H1 (cell line): ENCODE data around the gene RNF4. TPM values are rescaled to one million over a fixed set of nuclear protein-coding genes. Genes with fewer than 3 reads are reported as not detected.

Experiments
- CTCF ChIA-PET: fragments of 300-600 bp; sonication (Branson Sonifier 250); formaldehyde crosslinking; loops from one replicate; lab custom pipeline; 2021; ENCODE audit not compliant: partially characterized antibody; lab: Charles Lee
- POLR2A ChIA-PET: fragments of 300-600 bp; sonication (Branson Sonifier 250); formaldehyde crosslinking; loops from one replicate; lab custom pipeline; 2021; ENCODE audit warnings: inconsistent platforms; ENCODE audit not compliant: partially characterized antibody; lab: Charles Lee
- DNase-seq, 2 experiments: peaks; one replicate each; pipeline versions ENCODE4 v3.0.0 to v3.0.0-alpha.2; 2010 to 2022; ENCODE audit warnings: low spot score in 2 of 2, low read depth in 1 of 2, mixed read lengths in 1 of 2
- FAIRE-seq: peaks from 2 replicates; lab custom pipeline; 2011; peaks lifted over from hg19 to GRCh38; lab: Jason Lieb, UNC
- H2AFZ ChIP-seq: 2 replicates; pipeline ENCODE4 v1.8.1; 2012; ENCODE audit warnings: low read length, inconsistent platforms
- H2AK5ac ChIP-seq: 2 replicates; pipeline ENCODE4 v1.6.1; 2013; ENCODE audit warnings: low read depth, low read length
- H2BK120ac ChIP-seq: replicated peaks from 2 replicates; pipeline ENCODE3; 2013; ENCODE audit warnings: low read depth, low read length, inconsistent platforms
- H2BK12ac ChIP-seq: 2 replicates; pipeline ENCODE4 v1.6.1; 2013; ENCODE audit warnings: low read depth, low read length
- H2BK15ac ChIP-seq: 2 replicates; pipeline ENCODE4 v1.6.1; 2013; ENCODE audit warnings: low read length
- H2BK20ac ChIP-seq: 2 replicates; pipeline ENCODE4 v1.6.1; 2013; ENCODE audit warnings: low read length
- H2BK5ac ChIP-seq: 2 replicates; pipeline ENCODE4 v1.6.1; 2013; ENCODE audit warnings: low read depth, low read length
- H3K14ac ChIP-seq: 2 replicates; pipeline ENCODE4 v1.6.1; 2013; ENCODE audit warnings: inconsistent platforms; ENCODE audit not compliant: insufficient read length
- H3K18ac ChIP-seq: 2 replicates; pipeline ENCODE4 v1.6.1; 2013; ENCODE audit warnings: low read length; ENCODE audit errors: extremely low read depth
- H3K23ac ChIP-seq: 2 replicates; pipeline ENCODE4 v1.6.1; 2013; ENCODE audit warnings: inconsistent platforms; ENCODE audit not compliant: insufficient read length
- H3K23me2 ChIP-seq: 2 replicates; pipeline ENCODE4 v1.6.1; 2013; ENCODE audit warnings: low read depth, low read length
- H3K27ac ChIP-seq: 2 replicates; pipeline ENCODE4 v1.6.1; 2011; ENCODE audit warnings: low read depth, low read length, inconsistent platforms
- H3K27me3 ChIP-seq, 4 experiments: replicated peaks in 1 of 4; 1 replicate in 1 of 4; 2 replicates in 3 of 4; pipeline versions ENCODE4 v1.6.1 to v1.8.1; 2011 to 2013; ENCODE audit warnings: low read length in 3 of 4, mild to moderate bottlenecking in 3 of 4, inconsistent platforms in 2 of 4, mixed read lengths in 2 of 4, moderate library complexity in 1 of 4; ENCODE audit not compliant: control insufficient read depth in 3 of 4, insufficient read depth in 3 of 4; ENCODE audit errors: extremely low read depth in 1 of 4
- H3K36me3 ChIP-seq, 4 experiments: 2 replicates each; pipeline versions ENCODE4 v1.6.1 to v1.8.1; 2011 to 2013; ENCODE audit warnings: mild to moderate bottlenecking in 4 of 4, low read length in 3 of 4, moderate library complexity in 2 of 4, control low read depth in 1 of 4, inconsistent platforms in 1 of 4; ENCODE audit not compliant: insufficient read depth in 4 of 4, control insufficient read depth in 2 of 4
- H3K4ac ChIP-seq: replicated peaks from 2 replicates; pipeline ENCODE3; 2013; ENCODE audit warnings: low read length, low read depth, mixed read lengths, inconsistent platforms; ENCODE audit not compliant: insufficient read length
- H3K4me1 ChIP-seq, 4 experiments: replicated peaks in 1 of 4; 1 replicate in 1 of 4; 2 replicates in 3 of 4; pipeline versions ENCODE4 v1.6.1 to v1.8.1; 2011 to 2013; ENCODE audit warnings: low read length in 3 of 4, inconsistent platforms in 2 of 4, mixed read lengths in 1 of 4; ENCODE audit not compliant: insufficient read depth in 4 of 4, control insufficient read depth in 3 of 4
- H3K4me2 ChIP-seq, 2 experiments: 2 replicates each; pipeline versions ENCODE4 v1.6.1 to v1.8.1; 2011 to 2013; ENCODE audit warnings: low read depth in 2 of 2, low read length in 2 of 2, control low read depth in 1 of 2, inconsistent platforms in 1 of 2, mild to moderate bottlenecking in 1 of 2; ENCODE audit not compliant: insufficient read depth in 1 of 2
- H3K4me3 ChIP-seq, 4 experiments: fragments of 200-600, 300-600 bp in 1 of 4; sonication (generic), shearing (Covaris generic), sonication (Bioruptor Twin) in 1 of 4; 2 replicates each; pipeline versions ENCODE4 v1.5.1 to v1.8.1; 2011 to 2016; ENCODE audit warnings: low read length in 4 of 4, low read depth in 3 of 4, control low read depth in 2 of 4, inconsistent platforms in 2 of 4, mild to moderate bottlenecking in 2 of 4, mixed read lengths in 1 of 4, moderate library complexity in 1 of 4; ENCODE audit not compliant: insufficient read depth in 2 of 4; ENCODE audit errors: extremely low read depth in 1 of 4
- H3K56ac ChIP-seq: replicated peaks from 2 replicates; pipeline ENCODE3; 2013; ENCODE audit warnings: low read depth, mild to moderate bottlenecking, mixed read lengths, low read length, inconsistent platforms; ENCODE audit not compliant: insufficient read length
- H3K79me1 ChIP-seq: 2 replicates; pipeline ENCODE4 v1.6.1; 2013; ENCODE audit warnings: low read depth, low read length, control low read depth
- H3K79me2 ChIP-seq, 2 experiments: 2 replicates each; pipeline versions ENCODE4 v1.6.1 to v1.8.1; 2012 to 2013; ENCODE audit warnings: low read length in 2 of 2, mild to moderate bottlenecking in 2 of 2, inconsistent platforms in 1 of 2; ENCODE audit not compliant: insufficient read depth in 2 of 2, control insufficient read depth in 1 of 2
- H3K9ac ChIP-seq, 4 experiments: replicated peaks in 1 of 4; 1 replicate in 1 of 4; 2 replicates in 3 of 4; pipeline versions ENCODE4 v1.6.1 to v1.8.1; 2011 to 2013; ENCODE audit warnings: low read depth in 3 of 4, low read length in 3 of 4, control low read depth in 2 of 4, mild to moderate bottlenecking in 2 of 4, moderate library complexity in 2 of 4, inconsistent platforms in 1 of 4; ENCODE audit errors: extremely low read depth in 1 of 4
- H3K9me3 ChIP-seq, 2 experiments: 2 replicates each; pipeline versions ENCODE4 v1.6.1 to v1.8.1; 2012 to 2013; ENCODE audit warnings: mild to moderate bottlenecking in 2 of 2, moderate library complexity in 2 of 2, control low read depth in 1 of 2, inconsistent platforms in 1 of 2, low read depth in 1 of 2, low read length in 1 of 2, mixed read lengths in 1 of 2; ENCODE audit not compliant: insufficient read depth in 2 of 2
- H4K20me1 ChIP-seq, 2 experiments: replicated peaks in 1 of 2; 2 replicates each; pipeline versions ENCODE3 to v1.8.1; 2011 to 2013; ENCODE audit warnings: inconsistent platforms in 2 of 2, low read length in 2 of 2, mild to moderate bottlenecking in 1 of 2; ENCODE audit not compliant: insufficient read depth in 2 of 2, control insufficient read depth in 1 of 2
- H4K5ac ChIP-seq: 2 replicates; pipeline ENCODE4 v1.6.1; 2013; ENCODE audit warnings: low read length, low read depth, mixed read lengths, inconsistent platforms; ENCODE audit not compliant: insufficient read length
- H4K8ac ChIP-seq: 2 replicates; pipeline ENCODE4 v1.8.0; 2013; ENCODE audit warnings: mild to moderate bottlenecking, moderate library complexity, low read length, inconsistent platforms; ENCODE audit not compliant: insufficient read depth; ENCODE audit errors: extremely low read depth
- H4K91ac ChIP-seq: replicated peaks from 2 replicates; pipeline ENCODE3; 2013; ENCODE audit warnings: low read length, mixed read lengths, inconsistent platforms; ENCODE audit not compliant: insufficient read length
- CTCF ChIP-seq, 3 experiments: IDR thresholded peaks; 1 replicate in 2 of 3; 2 replicates in 1 of 3; pipeline versions ENCODE4 v1.5.1 to v1.6.1; 2011; ENCODE audit warnings: low read length in 3 of 3, mild to moderate bottlenecking in 3 of 3, inconsistent platforms in 2 of 3, low read depth in 1 of 3, moderate library complexity in 1 of 3; ENCODE audit not compliant: insufficient read depth in 1 of 3; ENCODE audit errors: control extremely low read depth in 1 of 3
- MAX ChIP-seq: IDR thresholded peaks from 2 replicates; pipeline ENCODE4 v1.6.1; 2012; ENCODE audit warnings: inconsistent platforms
- NANOG ChIP-seq: IDR thresholded peaks from 2 replicates; pipeline ENCODE4 v1.6.1; 2011; ENCODE audit warnings: low read length, low read depth, mild to moderate bottlenecking, inconsistent platforms; ENCODE audit not compliant: insufficient read depth, poor library complexity, severe bottlenecking
- TBP ChIP-seq: IDR thresholded peaks from 2 replicates; pipeline ENCODE4 v1.6.1; 2011; ENCODE audit warnings: low read depth, low read length, improper control_type of control experiment
- WGBS, 2 experiments: shearing (Covaris generic) in 1 of 2; methylation state at CpG; one replicate each; pipeline versions ENCODE4 v1.1.6 to v1.1.7; 2013 to 2015; ENCODE audit warnings: low lambda C conversion rate in 2 of 2, mixed read lengths in 2 of 2, inconsistent platforms in 1 of 2, low coverage in 1 of 2, missing lambda C conversion rate in 1 of 2; ENCODE audit not compliant: insufficient replicate concordance in 2 of 2, insufficient coverage in 1 of 2, insufficient read length in 1 of 2; ENCODE audit errors: extremely low coverage in 1 of 2, missing lambda C conversion rate in 1 of 2; 5-methylcytosine and 5-hydroxymethylcytosine counted together
- polyA plus RNA-seq, 7 experiments: library from polyadenylated mRNA; depleted of rRNA in 3 of 7; stranded (reverse) in 5 of 7; unstranded in 2 of 7; fragments of >200 nt in 5 of 7; fragments of 200-250 nt in 2 of 7; gene quantifications; 1 replicate in 5 of 7; 2 replicates in 1 of 7; 4 replicates in 1 of 7; pipeline versions ENCODE4 v1.2.1 to v1.2.3, GENCODE V29; 2011 to 2013; ENCODE audit warnings: missing spikeins in 2 of 7, mixed read lengths in 2 of 7
- total RNA-seq: library from RNA; stranded (reverse); fragmentation: NEBNext Ultra II Directional; extraction: Animal tissue kit (Norgen Biotek cat#: 25700); gene quantifications from 2 replicates; pipeline ENCODE4 v1.2.1, GENCODE V29; 2021

Gene RNF4
- total and polyA plus RNA-seq, 2 of the 8 experiments (the other 6 are each of a cell fraction or from before 2014, with no cell fraction given): 68.2 to 78.9 TPM

- TF ChIP-seq TBP (no peak), MAX (no peak), CTCF (IDR thresholded peaks at IDR 0.05; ENCODE audit: control extremely low read depth in 1 of 3, insufficient read depth in 1 of 3, low read depth in 1 of 3, low read length in 3 of 3) (no peak), NANOG (no peak)
- Histone ChIP-seq H3K36me3 (no peaks in the 10 kb centered on the region), H3K4ac (no peak overlapping the region), H2AK5ac (no peak overlapping the region), H3K23me2 (no peaks in the 10 kb centered on the region), H3K27ac (no peak overlapping the region), H3K23ac (no peak overlapping the region), H3K9me3 (no peaks in the 10 kb centered on the region), H3K18ac (no peak overlapping the region), H2BK12ac (no peak overlapping the region), H4K5ac (no peak overlapping the region), H3K27me3 (no peaks in the 10 kb centered on the region), H3K14ac (no peak overlapping the region), H3K79me1 (peaks cover 13% of the 10 kb centered on the region), H3K9ac (no peak overlapping the region), H4K8ac (no peak overlapping the region), H2AFZ (no peak overlapping the region), H4K91ac (no peak overlapping the region), H3K56ac (no peak overlapping the region), H3K79me2 (peaks cover 3 to 96% of the 10 kb centered on the region in 2 experiments; a peak in 3 of 4 replicates), H3K4me3 (no peak overlapping the region), H2BK120ac (no peak overlapping the region), H3K4me1 (no peaks in the 10 kb centered on the region; a peak in 1 of 7 replicates), H4K20me1 (peaks cover 3 to 12% of the 10 kb centered on the region in 2 experiments), H2BK20ac (no peak overlapping the region), H2BK15ac (no peak overlapping the region), H3K4me2 (no peak overlapping the region), H2BK5ac (no peak overlapping the region; the same call in 1 of the 2 replicates)
- DNase-seq (no peak), FAIRE-seq (no peak)
- POLR2A ChIA-PET: interaction anchor here (1.6 kb wide), 1 partner anchor 24 kb away, joined by 3 read pairs; the partner anchor contains the start of gene FAM193A
- 92% methylated on average over 12 of the region's 12 CpGs; no CpG with 5 or more reads in 1 of the 2 experiments for WGBS, 2 experiments
- CTCF ChIA-PET: interaction anchor here (1.1 to 1.2 kb wide), 2 partner anchors 66 to 118 kb away, joined by 3 to 4 read pairs; no protein-coding TSS in a partner anchor
Measured at GRCh38 chr4:2560167-2560566, 91.3 kb downstream of the RNF4 start.
